GM19328 (cell line): ENCODE results near the gene DCDC1.

Experiments used
- ATAC-seq: cut with Tn5 transposase; IDR thresholded peaks from one replicate; pipeline ENCODE4 v1.9.1; 2021; ENCODE audit warnings: mild to moderate bottlenecking, moderate library complexity; ENCODE audit not compliant: unreplicated experiment

DCDC1 gene

DNA sequence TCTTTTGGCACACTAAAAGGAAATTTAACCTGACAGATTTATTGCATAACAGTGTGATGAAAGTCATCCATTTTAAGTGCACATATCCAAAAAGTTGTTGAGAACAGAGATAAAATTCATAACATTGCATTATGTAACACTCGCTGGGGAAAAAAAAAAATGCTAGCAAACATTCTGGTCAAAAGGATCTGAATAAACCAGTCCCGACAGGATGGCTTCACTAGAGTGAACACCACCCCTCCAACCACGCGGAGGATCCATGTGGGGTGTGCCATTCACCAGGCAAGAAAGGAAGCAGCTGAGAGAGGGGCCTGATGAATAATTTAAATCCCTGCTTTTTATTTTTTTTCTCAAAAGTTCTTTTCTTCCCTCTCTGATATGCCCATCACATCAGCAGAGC, 258.7 kb downstream of the DCDC1 start:
- ATAC-seq = no peak

DNA sequence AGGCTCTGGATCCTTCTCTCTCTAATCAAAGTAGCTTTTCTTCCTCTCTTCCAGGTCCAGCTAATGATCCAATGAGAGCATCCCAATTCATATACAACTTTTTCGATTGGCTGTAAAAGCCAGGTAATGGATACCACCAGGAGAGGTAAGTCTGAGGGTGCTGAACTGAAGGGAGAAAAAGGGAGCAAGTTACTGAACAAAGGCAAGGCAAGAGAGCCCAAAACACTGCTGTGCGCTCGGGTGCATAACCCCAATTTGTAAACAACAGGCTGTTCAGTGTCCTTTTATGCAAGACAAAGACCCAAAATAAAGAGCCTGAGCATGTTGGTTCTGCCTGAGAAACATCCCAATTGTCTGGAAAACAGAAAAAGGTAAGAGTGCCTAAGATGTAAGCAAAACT, 260.1 kb downstream of the DCDC1 start:
- no peak for ATAC-seq

- no peak for ATAC-seq
These were observed 261.9 kb downstream of the DCDC1 start for GRCh38 chr11:31107649-31108048.

GRCh38 chr11:31106968-31107576, 262.5 kb downstream of the DCDC1 start:
- ATAC-seq = peak; percentile 60

DNA sequence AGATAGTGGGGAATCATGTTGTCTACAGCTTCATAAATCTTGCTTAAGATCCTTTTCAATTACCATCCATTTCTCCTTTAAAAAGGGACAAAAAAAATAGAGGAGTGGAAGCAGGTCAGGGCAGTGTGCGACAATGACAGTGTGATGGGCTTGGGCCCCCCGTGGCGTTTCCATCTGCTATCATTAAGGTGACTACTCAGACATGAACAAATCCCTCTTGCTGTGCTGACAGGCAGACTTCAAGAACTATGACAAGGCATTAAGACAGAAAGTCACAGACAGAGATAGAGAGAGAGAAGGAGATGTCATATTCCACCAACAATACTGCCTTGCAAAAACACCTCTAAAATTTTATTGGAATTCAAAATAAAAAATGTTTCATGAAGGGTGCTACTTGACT, 263.2 kb downstream of the DCDC1 start:
- ATAC-seq = no peak

- no peak for ATAC-seq
These were observed 266.7 kb downstream of the DCDC1 start for GRCh38 chr11:31102875-31103274.

DNA sequence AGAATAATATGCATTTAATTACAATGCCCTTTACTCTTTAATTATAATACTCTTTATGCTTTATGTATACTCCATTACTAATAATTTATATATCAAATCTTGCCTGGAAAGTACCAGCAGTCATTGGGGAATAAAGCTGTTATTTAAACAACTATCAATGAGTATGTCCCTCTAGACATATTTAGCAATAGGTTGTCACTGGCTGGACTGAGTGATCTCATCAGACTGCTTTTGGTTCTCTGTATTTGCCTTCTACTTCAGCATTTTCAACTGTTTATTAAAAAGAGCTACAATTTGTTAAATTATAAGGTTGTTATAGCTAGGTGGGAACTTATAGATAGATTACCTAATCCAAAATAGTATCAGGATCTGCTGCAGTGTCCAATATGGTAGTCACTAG, 267.2 kb downstream of the DCDC1 start:
- no peak for ATAC-seq

DNA sequence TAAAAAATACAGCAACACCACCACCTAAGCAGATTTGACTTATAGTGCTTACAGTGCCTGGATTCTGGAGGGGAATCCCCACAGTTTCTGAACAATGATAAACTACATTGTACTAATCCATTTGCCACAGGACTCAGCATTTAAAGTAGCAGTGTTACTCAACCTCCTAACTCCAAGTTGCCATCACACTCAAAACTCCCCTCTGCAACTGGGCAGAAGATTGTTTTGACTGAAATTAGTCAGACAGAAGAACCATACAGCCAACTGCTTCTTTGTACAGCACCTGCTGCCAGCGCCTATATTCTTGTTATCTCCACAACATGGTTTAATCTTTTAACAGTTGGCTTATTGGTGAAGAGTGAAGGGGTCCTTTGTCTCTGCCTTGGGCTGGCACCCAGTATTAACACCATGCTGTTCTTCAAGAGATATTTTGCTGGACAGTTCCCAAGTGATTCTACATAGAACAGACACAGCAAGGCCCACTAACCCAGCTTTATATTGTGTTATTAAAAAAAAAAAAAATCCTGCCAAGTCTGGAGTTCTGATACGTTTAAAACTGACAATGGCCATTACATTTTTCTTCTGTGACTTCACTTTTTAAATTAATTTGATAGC, 273.2 kb downstream of the DCDC1 start:
- ATAC-seq = no peak

- no peak for ATAC-seq
These were observed 276.9 kb downstream of the DCDC1 start for GRCh38 chr11:31092638-31093037.

DNA sequence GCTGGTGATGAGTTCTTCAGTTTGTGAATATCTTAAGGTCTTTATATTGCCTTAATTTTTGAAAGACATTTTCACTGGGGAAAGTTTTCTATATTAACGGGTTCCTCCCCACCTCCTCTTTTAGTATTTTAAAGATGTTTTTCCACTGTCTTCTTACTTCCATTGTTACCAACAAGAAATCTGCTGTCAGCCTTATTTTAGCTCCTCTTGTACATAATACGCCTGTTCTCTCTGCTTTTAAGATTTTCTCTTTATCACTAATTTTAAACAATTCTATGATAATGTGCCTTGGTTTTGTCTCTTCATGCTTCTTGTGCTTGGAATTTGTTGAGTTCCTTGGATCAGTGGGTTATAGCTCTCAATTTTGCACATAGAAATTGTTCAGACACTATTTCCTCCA, 280.4 kb downstream of the DCDC1 start:
- ATAC-seq = no peak

- ATAC-seq = no peak
These were observed 299.9 kb downstream of the DCDC1 start for GRCh38 chr11:31069447-31070205.

DNA sequence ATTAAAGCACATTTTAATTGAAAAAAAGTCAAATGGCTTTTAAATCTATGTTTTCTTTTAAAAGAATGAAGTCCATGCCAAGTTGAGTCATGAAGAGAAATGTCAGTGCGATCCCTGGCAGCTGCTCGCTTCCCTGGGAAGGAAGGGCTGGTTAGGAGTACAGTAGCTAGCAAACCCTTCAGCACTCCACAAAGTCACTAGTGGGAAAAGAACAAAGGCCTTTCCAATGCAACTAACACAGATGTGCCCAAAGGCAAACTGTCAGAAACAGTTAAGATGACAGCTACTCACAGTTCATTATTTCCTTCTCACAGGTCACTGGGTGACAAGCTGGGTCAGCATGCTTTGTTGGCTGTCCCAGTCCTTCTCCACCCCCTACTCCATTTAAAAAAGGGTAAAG, 308.7 kb downstream of the DCDC1 start:
- no peak for ATAC-seq

GRCh38 chr11:31059529-31059928, 310.0 kb downstream of the DCDC1 start:
- ATAC-seq = no peak

GRCh38 chr11:31050061-31050765, 319.3 kb downstream of the DCDC1 start:
- no peak for ATAC-seq

DNA sequence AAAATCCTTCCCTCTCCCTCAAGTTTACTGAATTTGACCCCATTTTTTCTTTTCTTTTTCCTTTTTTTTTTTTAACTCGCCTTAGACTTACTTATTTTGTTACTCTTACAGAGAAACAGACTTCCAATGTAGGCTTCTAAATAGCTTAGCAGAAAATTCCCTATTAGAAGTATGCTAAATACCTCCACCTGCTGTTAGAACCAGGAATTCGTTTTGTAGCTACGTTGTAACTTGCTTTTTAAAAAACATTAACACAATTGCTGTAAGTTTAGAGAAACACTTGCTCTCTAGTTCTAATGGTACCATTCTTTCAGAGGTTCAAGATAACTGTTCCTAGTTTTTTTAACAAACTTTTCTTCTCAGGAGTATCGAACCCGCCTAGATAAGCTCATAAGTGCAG, 324.2 kb downstream of the DCDC1 start:
- no peak for ATAC-seq

- no peak for ATAC-seq
These were observed 339.3 kb downstream of the DCDC1 start for GRCh38 chr11:31030138-31030792.

- ATAC-seq = no peak
These were observed 343.2 kb downstream of the DCDC1 start for GRCh38 chr11:31026315-31026714.

GRCh38 chr11:31022080-31022479, 347.5 kb downstream of the DCDC1 start:
- no peak for ATAC-seq

- no peak for ATAC-seq
These were observed 349.8 kb downstream of the DCDC1 start for GRCh38 chr11:31019786-31020185.

- no peak for ATAC-seq
These were observed 364.3 kb downstream of the DCDC1 start for GRCh38 chr11:31005202-31005601.

DNA sequence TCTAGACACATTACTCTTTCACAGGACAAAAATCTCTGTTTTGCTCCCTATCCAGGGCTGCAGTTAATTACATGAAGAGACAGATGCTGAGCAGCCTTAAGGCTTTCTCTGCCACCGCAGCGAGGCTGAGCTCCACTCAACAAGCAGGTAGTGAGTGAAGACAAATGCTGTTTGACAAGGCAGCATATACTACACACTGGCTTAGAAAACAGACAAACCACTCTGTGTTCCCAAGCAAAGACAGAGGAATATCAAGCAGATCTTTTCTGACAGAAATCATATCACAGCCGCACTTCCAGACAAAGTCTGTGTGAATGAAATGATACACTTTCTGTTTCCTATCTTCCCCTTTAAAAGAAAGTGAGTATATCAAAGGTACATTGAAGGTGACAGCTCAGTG, 368.1 kb downstream of the DCDC1 start:
- no peak for ATAC-seq
